Activated naive CD8-positive, alpha-beta T cell treated with anti-CD3 and anti-CD28 coated beads, Interleukin-2, amount 50 U/mL, for 24 hours (primary cell): ENCODE data around the gene UCHL3.

Experiments
- ATAC-seq: fragments of 150-1000 bp; cut with Tn5 transposase; one replicate; pipeline ENCODE4 v1.10.0; 2021
- DNase-seq: peaks from one replicate; pipeline ENCODE4 v3.0.0; 2021
- H3K27ac Mint-ChIP-seq: one replicate; pipeline ENCODE4 v1.8.0; 2021; ENCODE audit warnings: mild to moderate bottlenecking, mixed read lengths
- H3K27me3 Mint-ChIP-seq: one replicate; pipeline ENCODE4 v1.8.0; 2021; ENCODE audit warnings: mixed read lengths
- H3K36me3 Mint-ChIP-seq: one replicate; pipeline ENCODE4 v1.8.0; 2021; ENCODE audit warnings: low read depth, mixed read lengths
- H3K4me1 Mint-ChIP-seq: one replicate; pipeline ENCODE4 v1.8.0; 2021; ENCODE audit warnings: mixed read lengths
- H3K4me3 Mint-ChIP-seq: one replicate; pipeline ENCODE4 v1.8.0; 2021; ENCODE audit warnings: mild to moderate bottlenecking, moderate library complexity, mixed read lengths
- H3K9me3 Mint-ChIP-seq: one replicate; pipeline ENCODE4 v1.8.0; 2021; ENCODE audit warnings: mixed read lengths

Gene UCHL3

DNA sequence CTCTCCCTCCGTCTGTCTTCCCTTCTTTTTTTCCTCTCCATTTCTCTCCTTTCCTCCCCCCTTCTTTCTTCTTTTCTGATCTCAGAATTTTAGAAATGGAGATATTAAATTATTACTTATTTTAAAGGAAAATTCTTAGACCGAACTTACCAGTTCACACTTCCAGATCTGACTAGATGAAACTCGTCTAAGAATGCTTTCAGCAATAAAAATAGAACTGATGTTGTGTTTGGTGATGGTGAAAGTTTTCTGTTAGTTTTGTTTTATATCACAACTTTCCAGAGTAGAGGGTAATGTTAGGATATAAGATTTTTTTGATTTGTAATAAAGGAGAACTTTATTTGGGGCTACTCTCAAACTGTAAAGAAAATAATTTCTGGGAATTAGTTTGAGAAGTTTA is 29.9 kb downstream of the UCHL3 start:
- DNase-seq (no peak), ATAC-seq (no peak)
- Mint-ChIP-seq H3K27me3 (no peaks in the 10 kb centered on the region), H3K36me3 (peaks cover 59% of the 10 kb centered on the region), H3K4me1 (peaks cover 17% of the 10 kb centered on the region), H3K27ac (no peak overlapping the region), H3K9me3 (peaks cover 8% of the 10 kb centered on the region), H3K4me3 (no peak overlapping the region)

DNA sequence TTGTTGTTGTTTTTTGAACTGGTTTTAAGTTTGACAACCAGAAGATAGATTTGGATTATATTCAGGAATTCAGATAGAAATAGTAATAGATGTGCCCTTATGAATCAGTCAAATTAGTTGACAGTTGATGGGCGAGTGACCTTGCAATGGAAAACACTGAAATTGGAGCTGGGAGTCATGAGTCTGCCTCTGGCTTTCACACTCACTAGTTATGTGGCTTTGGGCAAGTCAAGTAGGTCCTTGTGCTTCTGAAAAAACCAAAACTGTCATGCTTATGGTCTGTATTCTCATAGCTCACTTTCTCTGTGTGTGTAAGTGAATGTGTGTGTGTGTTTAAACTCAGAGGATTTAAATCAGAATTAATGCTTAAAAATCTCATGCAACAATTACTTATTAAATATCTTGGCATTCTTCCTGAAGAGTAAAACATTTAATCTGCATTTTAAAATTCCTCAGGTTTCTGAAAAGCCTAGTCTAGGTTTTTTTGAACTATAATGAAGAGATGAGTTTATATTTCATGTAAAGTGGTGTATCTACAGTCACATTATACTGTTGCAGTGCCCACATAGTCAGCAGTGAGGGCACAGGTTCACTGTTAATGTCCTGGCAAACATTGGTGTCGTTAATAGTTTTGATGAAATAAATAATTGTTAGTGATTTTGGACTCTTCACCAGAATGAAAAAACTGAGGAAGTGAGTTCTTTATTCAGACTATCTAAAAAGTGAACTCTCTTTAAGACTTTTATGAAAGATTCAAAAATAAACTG is 32.5 kb downstream of the UCHL3 start:
- H3K27me3 Mint-ChIP-seq, result no peaks in the 10 kb centered on the region
- H3K9me3 Mint-ChIP-seq, result peaks cover 14% of the 10 kb centered on the region
- peaks cover 20% of the 10 kb centered on the region for H3K4me1 Mint-ChIP-seq
- ATAC-seq, result no peak
- H3K36me3 Mint-ChIP-seq, result peaks cover 53% of the 10 kb centered on the region
- no peak overlapping the region for H3K27ac Mint-ChIP-seq
- DNase-seq, result no peak
- no peak overlapping the region for H3K4me3 Mint-ChIP-seq

DNA sequence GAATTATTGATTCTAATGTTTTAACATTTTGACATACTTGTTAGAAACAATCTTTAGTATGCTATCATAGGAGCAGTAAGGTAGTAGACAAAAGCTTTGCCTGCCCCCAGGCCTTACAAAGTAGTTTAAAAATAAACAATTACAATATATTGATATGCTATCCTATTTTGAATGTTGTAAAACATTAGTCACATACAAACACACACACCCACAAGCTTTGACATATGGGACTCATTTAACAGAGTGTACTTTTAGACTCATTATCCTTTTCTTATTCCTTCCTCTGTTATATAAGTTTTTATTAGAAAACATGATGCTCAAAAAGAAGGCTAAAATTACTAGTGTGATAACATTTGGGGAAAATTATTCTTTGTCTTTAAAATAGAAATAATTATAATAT is 33.5 kb downstream of the UCHL3 start:
- H3K4me1 Mint-ChIP-seq, result peaks cover 20% of the 10 kb centered on the region
- peaks cover 14% of the 10 kb centered on the region for H3K9me3 Mint-ChIP-seq
- DNase-seq, result no peak
- ATAC-seq, result no peak
- H3K4me3 Mint-ChIP-seq, result no peak overlapping the region
- no peak overlapping the region for H3K27ac Mint-ChIP-seq
- H3K27me3 Mint-ChIP-seq, result no peaks in the 10 kb centered on the region
- H3K36me3 Mint-ChIP-seq, result peaks cover 57% of the 10 kb centered on the region

DNA sequence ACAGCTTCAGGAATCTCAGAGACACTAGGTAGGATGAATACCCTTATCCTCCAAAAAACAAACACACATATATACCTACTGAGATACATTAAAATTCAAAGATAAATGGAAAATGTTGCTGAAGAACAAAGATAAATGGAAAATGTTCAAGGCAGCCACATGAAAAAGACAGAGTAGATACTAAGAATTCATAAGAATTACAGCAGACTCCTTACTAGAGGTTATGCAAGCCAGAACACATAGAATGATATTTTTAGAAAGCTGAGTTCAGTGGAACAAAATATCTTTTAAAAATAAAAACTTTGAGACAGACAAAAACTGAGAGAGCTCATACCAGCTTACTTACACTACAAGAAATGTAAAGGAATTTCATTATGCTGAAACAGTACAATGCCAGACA is 35.6 kb downstream of the UCHL3 start:
- H3K36me3 Mint-ChIP-seq, result peaks cover 55% of the 10 kb centered on the region
- H3K9me3 Mint-ChIP-seq, result peaks cover 18% of the 10 kb centered on the region
- H3K27me3 Mint-ChIP-seq, result no peaks in the 10 kb centered on the region
- H3K27ac Mint-ChIP-seq, result no peak overlapping the region
- no peak for DNase-seq
- no peak for ATAC-seq
- H3K4me1 Mint-ChIP-seq, result peaks cover 8% of the 10 kb centered on the region
- no peak overlapping the region for H3K4me3 Mint-ChIP-seq

DNA sequence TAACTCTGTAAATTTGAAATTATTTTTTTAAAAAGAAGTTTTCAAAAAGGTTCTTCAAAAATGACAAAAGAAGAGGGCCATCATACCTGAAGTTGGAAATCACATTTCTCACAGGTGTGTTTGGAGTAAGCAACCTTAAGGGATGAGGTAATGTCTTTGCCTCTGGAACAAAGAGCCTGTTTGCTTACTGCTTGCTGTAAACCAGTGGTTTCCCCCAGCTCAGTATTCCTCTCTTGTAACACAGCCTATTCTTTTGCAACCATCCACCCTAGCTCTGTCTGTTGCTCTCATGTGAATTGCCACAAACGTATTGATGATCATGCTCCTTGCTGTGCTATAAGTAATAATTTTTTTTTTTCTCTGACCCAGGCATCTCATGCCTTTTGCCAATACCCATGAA is 38.1 kb downstream of the UCHL3 start:
- Mint-ChIP-seq H3K36me3 (peaks cover 46% of the 10 kb centered on the region), H3K27ac (no peak overlapping the region)

DNA sequence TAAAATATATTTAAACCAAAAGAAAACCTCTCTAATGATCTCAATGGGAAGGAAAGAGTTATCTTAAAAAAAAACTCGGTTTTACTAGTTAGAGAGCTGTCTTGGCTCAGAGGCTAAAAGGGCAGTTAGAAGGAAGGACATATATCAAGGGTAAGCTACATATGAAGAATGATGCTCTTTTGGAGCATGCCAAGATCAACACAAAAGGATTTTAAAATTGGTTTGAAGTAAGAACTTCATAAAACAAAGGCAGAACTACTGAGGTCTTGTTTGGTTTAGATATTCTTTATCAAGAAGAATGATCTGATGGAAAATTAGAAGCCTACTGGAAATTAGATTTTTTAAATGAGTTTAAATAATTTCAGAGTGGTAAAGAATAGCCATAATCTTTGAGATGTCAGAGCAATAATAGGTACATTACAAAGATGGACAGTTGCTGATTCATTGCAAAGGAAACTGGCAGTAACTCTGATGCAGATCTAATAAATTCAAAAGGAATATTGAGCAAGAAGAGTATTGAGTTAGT is 47.1 kb downstream of the UCHL3 start:
- Mint-ChIP-seq H3K27ac (no peak overlapping the region), H3K4me1 (no peaks in the 10 kb centered on the region), H3K36me3 (peaks cover 36% of the 10 kb centered on the region), H3K27me3 (no peaks in the 10 kb centered on the region), H3K9me3 (no peaks in the 10 kb centered on the region), H3K4me3 (no peak overlapping the region)
- ATAC-seq, result no peak
- no peak for DNase-seq

More for the DNA sequence above, 38.1 kb downstream of the UCHL3 start:
- ATAC-seq, result no peak
- DNase-seq, result no peak
- peaks cover 5% of the 10 kb centered on the region for H3K4me1 Mint-ChIP-seq
- H3K4me3 Mint-ChIP-seq, result no peak overlapping the region
- peaks cover 20% of the 10 kb centered on the region for H3K9me3 Mint-ChIP-seq
- H3K27me3 Mint-ChIP-seq, result no peaks in the 10 kb centered on the region

DNA sequence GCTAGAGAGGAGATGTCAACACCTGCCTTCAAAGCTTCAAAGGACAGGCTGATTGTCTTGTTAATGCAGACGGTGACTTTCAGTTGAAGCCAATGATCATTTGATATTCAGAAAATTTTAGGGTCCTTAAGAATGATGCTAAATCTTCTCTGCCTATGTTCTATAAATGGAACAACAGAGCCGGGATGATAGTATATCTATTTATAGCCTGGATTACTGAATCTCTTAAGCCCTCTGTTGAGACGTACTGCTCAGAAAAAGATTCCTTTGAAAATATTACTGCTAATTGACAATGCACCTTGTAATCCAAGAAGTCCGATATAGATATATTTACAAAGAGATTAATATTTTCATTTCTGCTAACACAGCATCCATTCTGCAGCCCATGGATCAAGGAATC is 50.8 kb downstream of the UCHL3 start:
- Mint-ChIP-seq H3K9me3 (no peaks in the 10 kb centered on the region), H3K36me3 (peaks cover 38% of the 10 kb centered on the region), H3K27ac (no peak overlapping the region), H3K27me3 (no peaks in the 10 kb centered on the region), H3K4me3 (no peak overlapping the region), H3K4me1 (no peaks in the 10 kb centered on the region)
- DNase-seq, result no peak
- no peak for ATAC-seq

DNA sequence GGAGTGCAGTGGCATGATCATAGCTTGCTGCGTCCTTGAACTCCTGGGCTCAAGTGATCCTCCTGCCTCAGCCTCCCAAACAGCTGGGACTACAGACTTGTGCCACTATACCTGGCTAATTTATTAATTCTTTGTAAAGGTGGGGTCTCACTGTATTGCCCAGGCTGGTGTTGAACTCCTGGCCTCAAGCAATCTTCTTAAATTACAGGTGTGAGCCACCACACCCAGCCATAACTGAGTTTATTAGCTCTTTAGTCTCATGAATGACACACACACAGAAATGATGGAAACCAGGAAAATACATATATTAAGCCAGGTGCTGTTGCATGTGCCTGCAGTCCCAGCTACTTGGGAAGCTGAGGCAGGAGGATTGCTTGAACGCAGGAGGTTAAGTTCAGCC is 53.4 kb downstream of the UCHL3 start:
- Mint-ChIP-seq H3K27me3 (no peaks in the 10 kb centered on the region), H3K9me3 (no peaks in the 10 kb centered on the region), H3K27ac (no peak overlapping the region), H3K4me3 (no peak overlapping the region), H3K36me3 (peaks cover 32% of the 10 kb centered on the region), H3K4me1 (no peaks in the 10 kb centered on the region)
- ATAC-seq (no peak), DNase-seq (no peak)

DNA sequence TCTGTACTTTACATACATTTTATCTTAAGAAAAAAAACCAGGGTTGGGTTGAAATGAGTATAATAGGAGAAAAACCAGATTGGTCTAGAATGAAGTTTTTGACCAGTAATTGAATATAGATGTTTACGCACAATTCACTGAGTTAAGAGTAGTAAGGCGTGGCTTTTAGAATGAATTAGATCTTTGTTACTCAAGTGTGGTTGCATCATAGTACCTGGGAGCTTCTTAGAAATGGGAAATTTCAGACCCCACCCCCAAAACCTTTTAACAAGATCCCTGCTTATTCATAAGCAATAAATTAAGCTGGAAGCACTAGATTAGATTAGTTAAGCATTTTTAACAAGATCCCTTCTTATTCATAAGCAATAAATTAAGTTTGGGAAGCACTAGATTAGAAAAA is 57.9 kb downstream of the UCHL3 start:
- H3K36me3 Mint-ChIP-seq, result peaks cover 15% of the 10 kb centered on the region
- H3K4me1 Mint-ChIP-seq, result no peaks in the 10 kb centered on the region
- H3K9me3 Mint-ChIP-seq, result no peaks in the 10 kb centered on the region
- DNase-seq (no peak), ATAC-seq (no peak)
- no peak overlapping the region for H3K27ac Mint-ChIP-seq
- no peak overlapping the region for H3K4me3 Mint-ChIP-seq
- no peaks in the 10 kb centered on the region for H3K27me3 Mint-ChIP-seq

DNA sequence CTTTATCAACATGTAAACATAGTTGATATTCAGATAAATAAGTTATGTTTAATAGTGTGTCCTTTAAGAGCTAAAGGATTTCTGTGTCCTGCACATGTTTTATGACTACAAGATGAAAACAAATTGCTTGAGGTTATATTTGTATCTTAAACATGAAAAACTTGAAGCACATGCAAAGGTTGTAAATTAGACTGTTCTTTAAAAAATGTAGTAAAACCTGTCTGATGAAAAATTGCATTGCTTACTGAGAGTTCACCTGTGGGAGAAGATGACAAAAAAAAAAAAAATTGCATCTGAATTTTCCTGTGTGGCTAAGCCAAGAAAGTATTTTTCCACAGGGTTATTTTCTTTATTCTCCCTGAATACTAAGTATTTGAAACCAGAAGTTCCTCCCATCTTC is 60.9 kb downstream of the UCHL3 start:
- H3K27ac Mint-ChIP-seq, result no peak overlapping the region
- no peaks in the 10 kb centered on the region for H3K27me3 Mint-ChIP-seq
- no peak overlapping the region for H3K4me3 Mint-ChIP-seq
- ATAC-seq (no peak), DNase-seq (no peak)
- no peaks in the 10 kb centered on the region for H3K9me3 Mint-ChIP-seq
- H3K4me1 Mint-ChIP-seq, result no peaks in the 10 kb centered on the region
- H3K36me3 Mint-ChIP-seq, result peaks cover 17% of the 10 kb centered on the region

DNA sequence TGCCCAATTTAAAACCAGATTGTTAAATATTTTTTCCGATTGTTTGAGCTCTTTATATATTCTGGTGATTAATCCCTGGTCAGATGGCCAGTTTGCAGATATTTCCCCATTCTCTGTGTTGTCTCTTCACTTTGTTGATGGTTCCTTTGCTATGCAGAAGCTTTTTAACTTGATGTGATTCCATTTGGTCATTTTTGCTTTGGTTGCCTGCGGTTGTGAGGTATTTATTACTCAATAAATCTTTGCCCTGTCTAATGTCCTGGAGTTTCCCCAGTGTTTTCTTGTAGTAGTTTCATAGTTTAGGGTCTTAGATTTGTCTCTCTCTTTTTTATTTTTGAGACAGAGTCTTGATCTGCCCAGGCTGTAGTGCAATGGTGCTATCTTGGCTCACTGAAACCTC is 62.8 kb downstream of the UCHL3 start:
- H3K9me3 Mint-ChIP-seq, result no peaks in the 10 kb centered on the region
- DNase-seq, result no peak
- H3K27me3 Mint-ChIP-seq, result no peaks in the 10 kb centered on the region
- H3K36me3 Mint-ChIP-seq, result peaks cover 10% of the 10 kb centered on the region
- H3K27ac Mint-ChIP-seq, result no peak overlapping the region
- no peaks in the 10 kb centered on the region for H3K4me1 Mint-ChIP-seq
- no peak for ATAC-seq
- no peak overlapping the region for H3K4me3 Mint-ChIP-seq

DNA sequence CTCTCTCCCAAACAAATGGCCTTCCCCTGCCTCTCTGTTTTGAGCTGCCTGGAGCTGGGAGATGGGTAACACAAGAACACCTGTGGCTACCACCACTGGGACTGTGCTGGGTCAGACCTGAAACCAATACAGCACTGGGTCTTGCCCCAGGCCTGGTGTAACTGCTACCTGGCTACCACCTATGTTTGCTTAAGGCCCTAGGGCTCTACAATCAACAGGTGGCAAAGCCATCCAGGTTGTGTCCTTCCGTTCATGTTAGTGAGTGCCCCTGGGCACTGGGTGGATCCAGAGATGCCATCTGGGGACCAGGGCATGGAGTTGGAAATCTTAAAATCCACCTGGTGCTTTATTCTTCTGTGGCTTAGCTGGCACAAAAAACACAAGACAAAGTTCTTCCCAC is 67.6 kb downstream of the UCHL3 start:
- DNase-seq (no peak), ATAC-seq (no peak)
- Mint-ChIP-seq H3K4me1 (no peaks in the 10 kb centered on the region), H3K4me3 (no peak overlapping the region), H3K27me3 (no peaks in the 10 kb centered on the region), H3K9me3 (no peaks in the 10 kb centered on the region), H3K36me3 (peaks cover 8% of the 10 kb centered on the region), H3K27ac (no peak overlapping the region)

DNA sequence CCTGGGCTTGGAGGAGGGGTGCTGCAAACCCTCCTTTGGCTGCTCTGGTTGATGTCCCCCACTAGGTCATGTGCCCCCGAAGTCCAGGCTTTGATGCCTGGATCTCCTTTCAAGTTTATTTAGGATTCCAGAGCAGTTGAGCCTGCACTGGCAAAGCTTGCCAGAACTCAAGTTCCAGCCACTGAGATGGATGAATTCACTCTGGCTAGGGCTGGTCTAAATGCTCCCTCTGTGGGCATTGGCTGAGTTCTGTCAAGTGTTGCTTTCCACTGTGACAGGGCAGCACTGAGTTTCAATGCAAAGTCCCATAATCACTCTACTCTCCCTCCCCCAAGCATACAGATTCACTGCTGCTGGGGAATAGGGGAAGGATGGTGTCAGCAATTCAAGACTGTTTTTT is 68.7 kb downstream of the UCHL3 start:
- ATAC-seq (no peak), DNase-seq (no peak)
- Mint-ChIP-seq H3K4me3 (no peak overlapping the region), H3K27ac (no peak overlapping the region), H3K36me3 (peaks cover 8% of the 10 kb centered on the region), H3K4me1 (no peaks in the 10 kb centered on the region), H3K9me3 (no peaks in the 10 kb centered on the region), H3K27me3 (no peaks in the 10 kb centered on the region)

DNA sequence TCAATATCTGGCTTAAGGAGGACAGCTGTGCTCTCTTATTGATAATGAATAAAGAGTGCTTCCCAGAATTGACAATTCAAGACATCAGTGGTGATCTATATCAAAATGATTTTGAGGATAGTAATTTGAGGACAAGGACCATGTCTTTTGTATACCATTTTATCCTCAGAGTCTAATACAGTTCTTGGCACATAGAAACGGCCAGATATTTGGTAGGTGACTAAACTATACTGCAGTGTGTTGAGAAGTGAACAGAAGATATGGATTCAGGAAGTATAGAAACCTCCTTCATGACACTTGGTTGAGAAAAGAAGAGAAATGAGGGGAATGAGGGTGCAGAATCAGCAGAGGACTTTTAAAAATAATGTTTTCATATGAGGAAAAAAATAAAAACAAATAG is 70.4 kb downstream of the UCHL3 start:
- H3K4me1 Mint-ChIP-seq, result no peaks in the 10 kb centered on the region
- DNase-seq (no peak), ATAC-seq (no peak)
- no peaks in the 10 kb centered on the region for H3K27me3 Mint-ChIP-seq
- H3K36me3 Mint-ChIP-seq, result peaks cover 8% of the 10 kb centered on the region
- H3K9me3 Mint-ChIP-seq, result no peaks in the 10 kb centered on the region
- no peak overlapping the region for H3K27ac Mint-ChIP-seq
- no peak overlapping the region for H3K4me3 Mint-ChIP-seq

DNA sequence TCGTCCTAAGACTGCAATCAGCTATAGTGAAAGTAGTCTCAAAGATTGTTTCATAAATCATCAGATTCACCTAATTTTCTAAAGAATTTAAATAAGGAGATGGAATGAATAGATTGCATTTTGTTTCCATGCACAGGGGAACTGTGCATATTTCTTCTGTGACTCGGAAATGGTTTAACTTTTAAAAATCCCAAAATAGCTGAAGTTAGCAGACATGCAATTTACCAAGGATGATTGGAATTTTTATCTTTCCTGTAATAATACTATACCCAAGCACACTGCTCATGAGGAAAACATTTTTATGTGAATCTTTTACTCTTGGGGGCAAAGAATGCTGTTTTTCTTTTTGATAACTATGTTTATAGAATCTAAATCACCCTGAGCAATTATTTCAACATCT is 71.6 kb downstream of the UCHL3 start:
- Mint-ChIP-seq H3K4me1 (no peaks in the 10 kb centered on the region), H3K27ac (no peak overlapping the region), H3K36me3 (peaks cover 13% of the 10 kb centered on the region), H3K9me3 (no peaks in the 10 kb centered on the region), H3K27me3 (no peaks in the 10 kb centered on the region), H3K4me3 (no peak overlapping the region)
- ATAC-seq, result no peak
- no peak for DNase-seq

DNA sequence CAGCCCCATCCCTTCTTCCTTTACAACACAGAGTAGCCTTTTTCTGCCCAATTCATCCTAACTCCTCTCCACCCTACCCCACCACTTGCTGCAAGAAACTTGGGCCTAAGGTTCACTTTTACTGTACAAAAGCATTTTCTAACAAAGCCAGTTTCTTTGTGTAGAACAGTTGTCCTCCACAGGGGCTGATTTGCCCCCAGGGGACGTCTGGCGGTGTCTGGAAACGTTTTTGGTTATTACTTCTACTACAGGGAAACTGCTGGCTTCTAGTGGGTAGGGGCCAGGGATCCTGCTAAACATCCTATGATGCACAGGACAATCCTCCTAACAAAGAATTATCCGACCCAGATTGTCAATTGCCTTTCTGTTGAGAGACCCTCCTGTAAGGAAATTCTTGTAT is 79.2 kb downstream of the UCHL3 start:
- Mint-ChIP-seq H3K27me3 (no peaks in the 10 kb centered on the region), H3K36me3 (peaks cover 10% of the 10 kb centered on the region), H3K27ac (no peak overlapping the region), H3K4me3 (no peak overlapping the region), H3K4me1 (peaks cover 7% of the 10 kb centered on the region), H3K9me3 (no peaks in the 10 kb centered on the region)
- no peak for ATAC-seq
- no peak for DNase-seq
